Activated naive CD4-positive, alpha-beta T cell (primary cell): Measurements from ENCODE around the gene ACTN1.

Experiments
- DNase-seq, 4 experiments: peaks; one replicate each; lab custom pipeline; 2025; lab: John Stamatoyannopoulos, UW

Gene ACTN1

DNA sequence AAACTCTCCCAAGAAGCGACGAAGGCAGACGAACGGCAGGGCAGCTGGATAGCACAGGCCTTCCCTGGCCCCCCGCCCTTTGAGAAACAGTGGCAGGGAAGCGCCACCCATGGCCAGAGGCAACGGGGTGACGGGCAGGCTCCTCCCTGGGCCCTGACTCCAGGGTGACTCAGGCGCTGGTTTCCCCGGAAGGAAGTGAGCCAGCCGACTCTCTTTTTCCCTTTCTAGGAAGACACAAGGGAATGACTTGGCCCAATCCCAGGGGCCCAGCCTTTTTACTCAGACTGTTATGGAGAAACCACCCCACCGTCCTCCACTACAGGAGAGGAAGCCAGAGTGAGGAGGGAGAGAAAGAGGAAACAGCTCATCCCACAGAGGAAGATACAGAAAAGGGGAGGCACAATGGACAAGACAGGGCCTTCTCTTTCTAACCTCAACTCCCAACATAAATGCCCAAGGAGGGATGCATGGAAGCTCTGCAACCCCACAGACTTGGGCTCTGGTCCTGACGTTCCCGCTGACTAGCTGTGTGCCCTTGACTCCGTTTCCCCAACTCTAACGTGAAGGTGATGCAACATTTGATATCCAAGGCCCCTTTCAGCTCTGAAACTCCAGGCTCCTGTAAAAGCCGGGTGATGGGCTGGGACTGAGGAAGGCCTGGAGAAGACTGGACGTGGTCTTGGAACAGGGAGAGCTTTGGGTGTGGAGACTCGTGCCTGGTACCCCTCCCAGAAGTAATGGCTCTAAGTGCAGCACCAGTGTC is 27.9 kb downstream of the ACTN1 start:
- DNase-seq, result no peak

DNA sequence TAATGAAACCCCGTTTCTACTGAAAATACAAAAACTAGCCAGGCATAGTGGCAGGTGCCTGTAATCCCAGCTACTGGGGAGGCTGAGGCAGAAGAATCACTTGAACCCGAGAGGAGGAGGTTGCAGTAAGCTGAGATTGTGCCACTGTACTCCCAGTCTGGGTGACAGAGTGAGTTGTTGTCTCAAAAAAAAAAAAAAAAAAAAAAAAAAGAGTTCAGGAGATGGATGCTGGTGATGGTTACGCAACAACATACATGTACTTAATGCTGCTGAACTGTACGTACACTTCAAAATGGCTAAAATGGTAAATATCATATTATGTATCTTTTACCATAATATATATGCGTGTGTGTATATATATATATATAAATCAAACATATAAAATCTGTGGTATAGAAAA is 29.0 kb downstream of the ACTN1 start:
- DNase-seq, result no peak

DNA sequence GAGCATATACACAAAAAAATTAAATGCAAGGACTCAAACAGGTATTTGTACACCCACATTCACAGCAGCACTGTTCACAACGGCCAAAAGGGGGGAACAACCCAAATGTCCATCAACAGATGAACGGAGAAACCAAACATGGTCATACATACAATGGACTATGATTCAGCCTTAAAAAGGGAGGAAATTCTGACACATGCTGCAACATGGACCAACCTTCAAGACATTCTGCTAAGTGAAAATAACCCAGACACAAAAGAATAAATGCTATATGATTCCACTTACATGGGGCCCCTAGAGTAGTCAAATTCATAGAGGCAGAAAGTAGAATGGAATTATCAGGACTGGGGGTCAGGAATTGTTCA is 29.5 kb downstream of the ACTN1 start:
- DNase-seq, result no peak

DNA sequence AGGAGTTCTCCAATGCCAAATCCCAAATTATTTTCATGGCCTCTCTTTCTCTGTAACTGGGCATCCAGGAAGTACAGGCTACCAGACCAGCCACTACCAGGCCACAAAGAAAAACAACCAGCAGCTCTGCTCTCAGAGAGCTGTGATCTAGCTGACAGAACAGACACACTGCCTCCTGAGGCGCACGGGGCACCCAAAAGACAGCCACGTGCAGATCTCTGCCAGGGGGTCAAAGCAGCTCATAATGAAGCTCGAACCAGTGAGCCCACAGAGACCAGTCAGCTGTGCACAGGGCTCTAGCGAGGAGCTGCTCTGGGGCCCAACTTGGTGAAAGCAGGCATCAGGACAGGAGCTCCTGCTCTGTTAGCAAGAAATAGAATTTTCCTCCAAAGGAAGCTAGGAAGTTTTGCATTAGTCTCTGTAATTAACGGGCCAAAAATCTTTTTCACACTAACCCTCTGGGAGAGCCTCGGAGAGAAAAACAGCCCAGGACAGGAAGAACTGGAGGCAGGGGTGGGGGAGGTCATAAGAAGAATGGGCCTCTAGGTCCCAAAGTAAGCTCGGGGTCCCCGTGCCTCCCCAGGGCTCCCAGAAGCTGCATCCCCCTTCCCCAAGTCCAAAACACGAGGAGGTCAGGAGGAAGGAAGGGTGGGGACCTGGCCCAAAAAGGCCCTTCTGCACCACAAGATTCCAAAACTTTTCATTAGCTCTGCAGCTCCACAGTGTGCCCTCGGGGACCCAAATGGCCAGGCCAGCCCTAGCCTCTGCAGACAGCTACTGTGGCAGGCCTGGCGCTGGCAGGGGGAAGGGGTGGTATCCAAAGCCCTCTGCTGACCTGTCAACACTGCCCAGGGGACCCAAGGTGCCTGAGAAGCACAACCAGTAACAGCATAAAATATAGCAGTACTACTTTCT is 30.2 kb downstream of the ACTN1 start:
- no peak for DNase-seq

DNA sequence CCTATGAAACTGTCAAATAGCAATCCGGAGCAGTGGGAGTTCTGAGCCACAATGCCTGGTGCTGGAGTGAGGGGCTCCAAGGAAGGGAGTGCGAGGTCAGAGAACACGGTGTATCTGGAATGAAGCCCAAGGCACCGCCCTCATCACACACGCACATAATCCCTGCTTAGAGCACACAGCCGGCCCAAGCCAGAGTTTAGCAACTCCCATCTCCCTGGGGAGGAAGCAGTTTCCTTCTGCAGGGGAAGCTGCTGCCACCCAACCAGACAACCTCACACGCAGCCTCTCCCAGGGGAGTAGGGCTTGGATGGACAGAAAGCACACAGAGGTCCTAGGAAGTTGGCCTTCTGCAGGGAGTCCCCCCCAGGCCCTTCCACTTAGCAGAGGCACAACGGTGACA is 31.3 kb downstream of the ACTN1 start:
- DNase-seq, result no peak

DNA sequence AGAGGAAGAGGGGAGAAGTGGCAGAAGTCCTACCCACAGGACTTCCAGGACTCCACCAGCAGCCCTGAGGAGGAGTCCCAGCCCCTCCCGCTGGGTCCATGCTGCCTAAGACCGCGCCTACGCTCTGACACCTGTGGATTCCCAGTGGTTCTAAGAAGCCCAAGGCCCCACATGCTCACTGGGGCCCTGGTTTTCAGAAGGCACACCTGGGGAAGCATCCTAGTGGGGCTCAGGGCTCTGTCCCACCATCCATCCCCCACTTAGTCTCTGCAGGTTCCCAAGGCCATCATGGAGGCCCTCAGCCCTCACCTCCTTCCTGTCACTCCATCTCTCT is 32.6 kb downstream of the ACTN1 start:
- no peak for DNase-seq

DNA sequence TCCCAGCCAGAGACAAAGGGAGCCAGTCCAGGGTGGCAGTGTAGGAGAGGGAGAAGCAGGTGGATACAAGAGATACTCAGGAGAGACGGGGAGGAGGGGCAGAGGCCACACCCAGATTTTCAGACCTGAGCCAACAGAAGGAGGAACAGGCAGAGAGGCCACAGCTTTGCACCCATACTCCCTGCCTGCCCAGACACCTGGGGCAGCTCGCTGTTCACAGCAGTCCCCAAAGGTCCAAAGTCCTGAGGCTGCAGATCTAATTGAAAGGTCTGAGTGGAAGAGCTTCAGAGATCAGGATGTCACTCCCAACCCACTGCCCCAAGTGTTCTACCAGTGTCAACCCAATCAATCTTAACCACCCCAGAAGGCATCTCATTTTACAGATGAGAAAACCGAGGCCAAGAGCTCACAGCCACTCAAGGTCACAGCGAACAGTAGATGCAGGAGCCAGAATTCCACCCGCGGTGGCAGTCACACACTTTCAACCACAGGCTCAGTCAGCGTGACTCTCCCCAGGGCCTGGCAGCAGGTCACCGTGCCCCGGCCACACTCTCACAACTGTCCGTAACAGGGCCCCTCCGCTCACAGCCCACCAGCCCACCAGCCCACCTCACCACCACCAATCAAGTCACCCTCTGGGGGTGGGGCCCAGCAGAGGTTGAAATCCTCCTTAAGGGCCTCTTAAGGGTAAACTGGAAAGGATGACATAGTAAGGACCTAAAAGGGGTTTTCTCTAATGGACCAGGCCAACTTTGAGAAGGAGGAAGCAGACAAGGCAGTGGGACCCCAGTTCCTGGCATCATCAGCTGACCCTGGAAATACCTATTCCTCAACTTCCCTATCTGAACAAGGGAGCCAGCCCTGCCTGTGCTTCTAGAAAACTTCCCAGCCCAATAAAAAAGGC is 33.3 kb downstream of the ACTN1 start:
- DNase-seq, result no peak

DNA sequence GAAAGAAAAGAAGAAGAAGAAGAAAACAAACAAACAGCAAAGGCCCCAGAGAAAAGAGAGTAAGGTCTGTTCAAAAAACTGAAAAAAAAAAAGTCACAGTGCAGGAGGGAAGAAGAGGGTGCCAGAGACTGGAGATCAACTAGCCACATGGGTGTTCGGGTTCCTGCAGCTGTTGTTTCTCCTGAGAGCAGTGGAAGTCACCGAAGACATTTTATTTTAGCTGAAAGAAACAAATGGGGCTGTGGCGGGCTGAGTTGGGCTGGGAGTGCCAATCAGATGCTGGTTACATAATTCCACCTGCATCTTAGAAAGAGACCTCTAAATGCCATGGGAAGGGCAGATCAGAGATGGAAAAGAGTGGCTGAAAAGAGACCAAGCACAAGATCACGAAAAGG is 33.9 kb downstream of the ACTN1 start:
- DNase-seq, result no peak

DNA sequence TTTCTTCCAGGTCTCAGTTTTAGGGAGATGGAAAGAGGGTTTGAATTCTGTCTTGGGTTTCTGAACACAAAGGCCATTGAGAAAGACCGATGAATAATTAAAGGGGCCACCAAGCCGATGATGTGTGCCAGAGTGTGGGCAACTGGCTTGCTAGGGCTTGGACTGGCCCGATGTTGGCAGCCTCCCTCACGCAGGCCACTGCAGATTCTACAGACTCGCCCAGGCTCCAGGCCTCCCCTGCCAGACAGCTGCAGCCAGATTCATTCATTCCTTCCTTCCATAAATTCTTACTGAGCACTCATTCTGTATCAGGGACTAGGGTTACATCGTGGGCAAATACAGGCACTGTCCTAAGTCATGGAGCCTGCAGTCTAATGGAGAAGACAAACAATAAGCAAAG is 34.9 kb downstream of the ACTN1 start:
- DNase-seq, result no peak

DNA sequence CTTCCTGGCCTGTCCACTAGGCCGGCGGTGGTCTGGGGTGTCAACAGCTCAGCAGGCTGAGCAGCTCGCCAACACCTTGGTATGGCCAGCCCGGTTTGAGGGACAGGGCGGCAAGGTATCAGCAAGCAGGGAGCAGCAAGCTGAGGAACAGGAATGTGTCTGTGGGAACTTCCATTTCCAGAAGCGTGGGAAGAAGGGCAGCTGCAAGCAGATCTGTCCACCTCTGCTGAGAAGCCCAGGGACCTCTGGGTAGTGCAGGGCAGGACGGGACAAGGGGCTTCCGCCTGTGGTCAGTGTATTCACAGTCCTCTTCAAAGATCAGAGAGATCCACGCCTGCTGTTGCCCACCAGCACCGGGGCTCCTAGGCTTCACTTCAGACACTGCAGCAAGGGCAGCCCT is 36.0 kb downstream of the ACTN1 start:
- DNase-seq, result no peak

DNA sequence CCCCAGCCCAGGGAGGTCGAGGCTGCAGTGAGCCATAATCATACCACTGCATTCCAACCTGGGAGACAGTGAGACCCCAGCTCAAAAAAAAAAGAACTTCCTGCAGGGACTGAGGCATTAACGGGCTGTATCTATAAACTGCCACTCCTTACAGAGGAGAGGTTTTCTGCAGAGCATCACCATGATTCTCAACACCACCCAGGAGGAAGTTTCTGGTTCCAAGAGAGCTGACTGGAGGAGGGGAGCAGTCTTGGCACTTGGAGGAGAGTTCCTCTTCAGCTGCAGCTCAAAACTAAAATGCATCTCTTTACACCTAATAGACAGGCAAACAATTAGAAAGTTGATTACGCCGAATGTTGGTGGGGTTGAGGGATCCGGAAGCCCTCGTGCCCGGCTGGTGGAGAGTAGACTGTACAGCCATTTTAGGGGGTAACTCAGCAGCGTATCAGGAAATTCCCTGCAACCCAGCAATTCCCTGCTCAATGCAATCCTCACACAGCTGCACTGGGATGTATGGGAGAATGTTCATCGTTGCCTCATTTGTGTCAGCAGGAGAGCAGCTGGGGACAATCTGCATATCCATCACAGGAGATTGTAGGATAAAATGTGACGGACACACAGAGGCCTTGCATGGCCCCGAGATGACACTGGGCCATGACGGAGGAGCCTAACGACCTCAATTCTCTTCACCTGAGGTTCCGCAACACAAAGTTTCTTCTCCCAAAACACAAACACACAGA is 36.6 kb downstream of the ACTN1 start:
- no peak for DNase-seq

DNA sequence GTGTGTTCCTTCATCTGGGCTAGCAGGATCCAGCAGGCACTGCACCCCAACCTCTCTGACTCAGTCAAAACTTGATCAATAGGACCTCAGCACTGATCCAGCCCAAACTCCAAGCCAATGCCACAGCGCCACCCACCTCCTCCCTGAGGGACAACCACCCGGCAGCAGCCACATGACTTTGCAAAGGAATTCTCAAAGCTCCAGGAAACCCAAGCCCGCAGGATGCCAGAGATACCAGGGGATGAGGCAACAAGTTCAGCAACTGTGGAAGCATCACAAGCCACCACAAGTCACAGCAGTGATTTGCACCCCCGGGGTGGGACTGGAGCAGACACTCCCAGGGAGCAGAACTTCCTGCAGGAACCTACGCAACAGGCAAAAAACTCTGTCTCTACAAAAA is 37.3 kb downstream of the ACTN1 start:
- no peak for DNase-seq

DNA sequence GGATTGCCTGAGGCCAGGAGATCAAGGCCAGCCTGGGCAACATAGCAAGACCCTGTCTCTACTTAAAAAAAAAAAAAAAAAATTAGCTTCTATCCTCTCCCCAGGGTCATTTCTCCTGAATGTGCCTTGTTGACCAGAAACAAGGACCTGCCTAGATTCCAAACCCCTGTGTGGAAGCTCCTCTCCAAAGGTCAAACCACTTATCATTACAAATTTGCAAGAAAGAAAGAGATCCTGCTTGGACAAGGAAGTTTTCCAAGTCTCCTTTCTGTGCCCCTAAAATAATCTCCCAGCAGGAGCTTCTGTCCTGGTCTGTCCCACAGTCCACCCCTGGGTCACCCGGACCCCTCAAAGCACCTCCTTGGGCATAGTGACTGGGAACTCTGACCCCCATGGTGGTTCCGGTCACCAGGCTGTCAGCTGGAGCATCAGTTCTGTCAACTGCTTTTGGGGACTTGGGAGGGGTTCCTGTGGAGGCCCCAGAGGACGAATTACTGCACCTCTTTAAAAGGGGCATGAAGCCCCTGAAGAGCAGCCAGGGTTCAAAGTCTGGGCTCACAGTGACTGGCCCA is 38.4 kb downstream of the ACTN1 start:
- no peak for DNase-seq

DNA sequence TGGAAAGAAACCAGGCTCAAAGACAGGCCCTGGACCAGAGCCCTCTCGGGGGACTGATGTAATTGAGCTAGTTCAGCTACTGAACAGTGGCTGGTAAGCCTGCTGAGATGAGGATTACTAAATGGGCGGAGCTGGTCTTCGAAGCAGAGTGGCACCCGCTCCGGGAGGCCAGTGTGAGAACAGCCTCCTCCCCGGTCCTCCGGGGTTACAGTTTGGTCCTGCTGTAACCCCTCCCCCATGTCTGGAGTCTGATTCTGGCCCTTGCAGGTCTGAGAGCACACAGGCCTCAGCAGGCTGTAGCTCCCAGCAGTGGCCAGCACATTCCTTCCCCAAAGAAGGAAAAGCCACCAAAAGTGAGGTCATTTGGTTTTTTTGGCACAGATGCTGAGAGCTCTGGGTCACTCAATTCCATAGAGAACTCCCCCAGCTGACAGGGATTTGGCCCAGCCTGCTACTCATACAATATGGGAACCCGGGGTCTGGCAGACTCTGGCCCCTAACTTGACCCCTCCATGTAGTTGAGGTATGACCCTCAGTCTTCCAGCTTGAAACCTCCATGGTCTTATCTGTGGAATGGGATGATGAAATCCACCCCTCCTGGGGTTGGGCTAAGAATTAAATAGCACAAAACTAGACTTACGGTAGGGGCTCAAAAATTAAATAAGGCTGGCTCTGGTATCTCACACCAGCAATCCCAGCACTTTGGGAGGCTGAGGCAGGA is 39.0 kb downstream of the ACTN1 start:
- no peak for DNase-seq

DNA sequence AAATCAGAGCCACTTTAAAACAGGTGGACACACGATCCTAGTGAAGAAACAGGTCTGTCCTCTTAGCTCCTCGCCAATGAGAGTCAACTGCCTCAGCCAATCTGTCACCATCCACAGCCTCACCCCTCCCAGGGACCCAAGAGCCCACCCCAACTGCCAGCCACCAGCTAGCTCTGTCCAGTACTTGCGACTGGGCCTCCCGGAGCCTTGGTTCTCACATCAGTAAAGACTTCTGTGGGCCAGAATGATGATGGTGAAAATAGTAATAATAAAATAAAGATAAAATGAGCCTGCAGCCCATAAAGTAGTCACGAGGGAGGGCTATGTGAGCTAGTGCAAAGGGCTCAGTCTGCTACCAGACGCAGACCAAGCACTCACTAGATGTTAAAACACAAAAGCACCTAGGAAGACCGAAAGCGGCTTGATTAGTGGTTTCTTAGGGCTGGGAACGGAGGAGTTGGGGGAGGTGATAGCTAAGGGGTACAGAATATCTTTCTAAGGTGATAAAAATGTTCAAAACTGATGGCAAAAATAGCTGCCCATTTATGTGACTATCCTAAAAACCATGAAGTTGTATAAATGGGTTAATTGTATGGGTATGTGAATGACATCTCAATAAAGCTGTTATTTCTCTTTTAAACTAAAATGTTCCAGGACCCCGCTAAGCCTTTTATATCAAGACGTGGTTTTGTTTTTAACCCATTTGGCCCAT is 39.8 kb downstream of the ACTN1 start:
- no peak for DNase-seq

DNA sequence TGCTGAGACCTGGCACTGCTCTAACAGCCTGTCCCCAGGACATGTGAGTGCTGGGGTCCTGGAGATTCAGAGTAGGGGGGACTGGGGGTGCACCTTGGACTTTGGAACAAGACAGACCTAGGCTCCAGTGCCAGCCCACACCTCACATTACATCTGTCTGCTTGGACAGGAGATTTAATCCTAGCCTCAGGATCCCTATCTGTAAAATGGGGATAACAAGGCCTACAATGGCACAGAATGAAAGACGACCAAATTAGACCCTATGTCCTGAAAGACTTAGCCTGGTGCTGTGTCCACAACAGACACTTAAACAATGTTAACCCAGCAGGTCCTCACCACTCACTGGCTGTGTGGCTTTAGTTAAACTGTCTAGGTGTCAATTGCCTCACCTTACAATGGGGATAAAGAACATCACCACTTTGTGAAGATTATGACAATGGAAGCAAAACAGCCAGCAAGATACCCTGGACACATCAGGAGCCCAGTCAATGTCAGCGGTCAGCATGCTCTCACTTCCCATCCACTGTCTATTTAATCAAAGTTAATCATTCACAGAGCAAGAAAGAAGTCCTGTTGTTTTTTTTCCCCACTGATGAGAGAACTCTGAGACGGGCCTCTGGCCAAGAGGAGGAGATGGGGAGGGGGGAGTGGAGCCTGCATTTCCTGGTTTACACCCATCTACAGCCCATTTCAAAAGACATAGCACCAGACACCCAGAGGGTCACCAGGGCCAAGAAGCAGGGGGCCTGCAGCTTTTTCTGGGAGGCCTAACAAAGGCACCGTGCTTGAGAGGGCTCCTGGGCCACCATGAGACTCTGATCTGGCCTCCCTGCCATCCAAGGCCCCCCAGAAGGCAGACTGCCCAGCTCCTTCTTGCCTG is 40.6 kb downstream of the ACTN1 start:
- DNase-seq, result no peak

DNA sequence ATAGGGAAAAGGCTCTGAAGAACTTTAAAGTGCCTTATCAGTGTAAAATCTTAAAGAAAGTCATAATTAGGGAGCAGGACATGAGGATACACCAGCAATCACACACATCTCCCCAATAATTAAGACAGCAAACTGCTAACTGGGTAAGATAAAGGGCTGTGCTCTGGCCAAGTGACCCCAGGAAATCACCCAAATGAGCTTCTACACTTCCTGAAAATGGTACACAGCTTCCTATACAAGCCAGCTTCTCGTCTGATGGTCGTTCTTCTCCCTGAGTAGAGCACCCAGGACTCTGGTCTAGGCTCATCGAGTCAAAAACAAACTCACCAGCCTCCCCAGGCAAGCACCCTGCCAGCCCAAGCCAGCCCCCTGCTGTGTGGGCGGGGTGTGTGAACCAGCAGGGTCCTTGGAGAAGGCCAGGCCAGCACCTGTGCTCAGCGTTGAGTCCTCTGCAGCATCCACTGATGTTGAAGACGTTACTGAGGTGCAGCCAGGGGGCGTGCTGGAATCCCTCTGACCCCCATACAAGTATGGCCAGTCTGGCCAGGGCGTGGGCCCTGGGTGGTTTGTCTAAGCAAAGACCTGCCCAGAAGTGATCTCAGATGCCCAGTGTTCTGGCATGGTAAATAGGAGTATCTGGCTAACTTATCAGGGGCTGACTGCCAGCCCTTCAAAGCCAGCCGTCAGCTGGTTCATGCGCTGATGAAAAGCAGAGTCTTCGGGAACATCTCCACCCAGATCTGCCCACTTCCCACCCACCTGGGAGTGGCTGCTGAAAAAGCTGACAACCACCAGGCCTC is 41.4 kb downstream of the ACTN1 start:
- peak in 1 of 4 experiments; percentile 18 for DNase-seq

DNA sequence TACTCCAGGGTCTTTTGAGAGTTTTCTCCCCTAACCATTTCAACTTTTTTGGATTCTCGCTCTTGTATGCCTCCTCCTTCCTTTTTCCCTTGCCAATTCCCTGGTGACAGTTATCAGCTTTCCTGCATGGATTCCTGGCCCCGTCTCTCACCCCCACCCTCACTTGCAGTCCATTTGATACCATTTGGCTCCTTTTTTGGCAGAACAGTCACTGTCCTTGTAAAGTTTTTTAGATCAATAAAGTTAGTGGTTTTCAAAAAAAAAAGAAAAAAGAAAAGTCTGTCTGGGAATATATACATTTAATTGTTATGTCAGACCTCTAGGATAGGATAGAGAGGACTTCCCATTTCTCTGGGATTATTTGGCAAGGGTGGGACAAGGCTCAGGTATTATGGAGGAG is 42.1 kb downstream of the ACTN1 start:
- no peak for DNase-seq
